Gastrocnemius medialis (tissue), 4 donors: Measurements from ENCODE around the gene ZNF541.
"Not testable (repeated sequence)": the region's sequence is repeated elsewhere in the genome, so short reads cannot be mapped to it uniquely, and the experiment has no call there.

Experiments
- POLR2A ChIP-seq, 2 donors: fragments of 450-650 bp; IDR thresholded peaks; one replicate each; pipeline ENCODE4 v1.6.1; 2017; ENCODE audit warnings: antibody characterized with exemption in 2 of 2, mild to moderate bottlenecking in 2 of 2, moderate library complexity in 2 of 2
- TF ChIP-seq, protein P1 (sequence below), 5 experiments: fragments of 450-650 bp in 3 of 5; fragments of 200-600 bp in 2 of 5; sonication (generic) in 2 of 5; IDR thresholded peaks in 4 of 5; conservative IDR thresholded peaks in 1 of 5; 1 replicate in 4 of 5; 2 replicates in 1 of 5; pipeline ENCODE4 v1.5.1; 2016 to 2019; ENCODE audit warnings: antibody characterized with exemption in 5 of 5, mild to moderate bottlenecking in 3 of 5, moderate library complexity in 3 of 5

DNA sequence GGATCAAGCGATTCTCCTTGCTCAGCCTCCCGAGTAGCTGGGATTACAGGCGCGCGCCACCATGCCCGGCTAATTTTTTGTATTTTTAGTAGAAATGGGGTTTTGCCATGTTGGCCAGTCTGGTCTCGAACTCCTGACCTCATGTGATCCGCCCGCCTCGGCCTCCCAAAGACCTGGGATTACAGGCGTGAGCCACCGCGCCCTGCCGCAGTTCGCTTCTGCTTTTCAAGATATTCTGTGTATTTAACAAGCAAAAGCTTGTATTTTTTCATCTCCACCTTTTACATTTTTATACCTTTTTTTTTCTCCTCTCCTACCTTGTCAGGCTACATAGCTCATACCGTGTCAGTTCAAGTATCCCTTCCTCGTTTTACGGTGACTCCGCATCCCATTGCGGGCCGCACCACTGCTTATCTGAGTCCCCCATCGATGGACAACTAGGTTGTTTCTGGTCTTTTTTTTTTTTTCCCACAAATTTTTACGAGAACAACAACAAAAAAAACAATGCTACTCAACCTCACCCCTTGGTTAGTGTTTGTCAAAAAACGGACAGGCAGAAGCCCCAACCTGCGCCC, 26.8 kb upstream of the ZNF541 start:
- TF ChIP-seq, protein P1, sequence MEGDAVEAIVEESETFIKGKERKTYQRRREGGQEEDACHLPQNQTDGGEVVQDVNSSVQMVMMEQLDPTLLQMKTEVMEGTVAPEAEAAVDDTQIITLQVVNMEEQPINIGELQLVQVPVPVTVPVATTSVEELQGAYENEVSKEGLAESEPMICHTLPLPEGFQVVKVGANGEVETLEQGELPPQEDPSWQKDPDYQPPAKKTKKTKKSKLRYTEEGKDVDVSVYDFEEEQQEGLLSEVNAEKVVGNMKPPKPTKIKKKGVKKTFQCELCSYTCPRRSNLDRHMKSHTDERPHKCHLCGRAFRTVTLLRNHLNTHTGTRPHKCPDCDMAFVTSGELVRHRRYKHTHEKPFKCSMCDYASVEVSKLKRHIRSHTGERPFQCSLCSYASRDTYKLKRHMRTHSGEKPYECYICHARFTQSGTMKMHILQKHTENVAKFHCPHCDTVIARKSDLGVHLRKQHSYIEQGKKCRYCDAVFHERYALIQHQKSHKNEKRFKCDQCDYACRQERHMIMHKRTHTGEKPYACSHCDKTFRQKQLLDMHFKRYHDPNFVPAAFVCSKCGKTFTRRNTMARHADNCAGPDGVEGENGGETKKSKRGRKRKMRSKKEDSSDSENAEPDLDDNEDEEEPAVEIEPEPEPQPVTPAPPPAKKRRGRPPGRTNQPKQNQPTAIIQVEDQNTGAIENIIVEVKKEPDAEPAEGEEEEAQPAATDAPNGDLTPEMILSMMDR (IDR thresholded peaks at IDR 0.05 in 4 of 5, conservative IDR thresholded peaks at IDR 0.05 in 1 of 5) = not testable (repeated sequence)
- not testable (repeated sequence) for TF ChIP-seq POLR2A (IDR thresholded peaks at IDR 0.05)
